ENCODE data around the gene COG2. TPM values are rescaled to one million over a fixed set of nuclear protein-coding genes. Genes with fewer than 3 reads are reported as not detected.

Gene COG2
- total RNA-seq, 1 experiment from 2014 or later = 59.2 TPM

DNA sequence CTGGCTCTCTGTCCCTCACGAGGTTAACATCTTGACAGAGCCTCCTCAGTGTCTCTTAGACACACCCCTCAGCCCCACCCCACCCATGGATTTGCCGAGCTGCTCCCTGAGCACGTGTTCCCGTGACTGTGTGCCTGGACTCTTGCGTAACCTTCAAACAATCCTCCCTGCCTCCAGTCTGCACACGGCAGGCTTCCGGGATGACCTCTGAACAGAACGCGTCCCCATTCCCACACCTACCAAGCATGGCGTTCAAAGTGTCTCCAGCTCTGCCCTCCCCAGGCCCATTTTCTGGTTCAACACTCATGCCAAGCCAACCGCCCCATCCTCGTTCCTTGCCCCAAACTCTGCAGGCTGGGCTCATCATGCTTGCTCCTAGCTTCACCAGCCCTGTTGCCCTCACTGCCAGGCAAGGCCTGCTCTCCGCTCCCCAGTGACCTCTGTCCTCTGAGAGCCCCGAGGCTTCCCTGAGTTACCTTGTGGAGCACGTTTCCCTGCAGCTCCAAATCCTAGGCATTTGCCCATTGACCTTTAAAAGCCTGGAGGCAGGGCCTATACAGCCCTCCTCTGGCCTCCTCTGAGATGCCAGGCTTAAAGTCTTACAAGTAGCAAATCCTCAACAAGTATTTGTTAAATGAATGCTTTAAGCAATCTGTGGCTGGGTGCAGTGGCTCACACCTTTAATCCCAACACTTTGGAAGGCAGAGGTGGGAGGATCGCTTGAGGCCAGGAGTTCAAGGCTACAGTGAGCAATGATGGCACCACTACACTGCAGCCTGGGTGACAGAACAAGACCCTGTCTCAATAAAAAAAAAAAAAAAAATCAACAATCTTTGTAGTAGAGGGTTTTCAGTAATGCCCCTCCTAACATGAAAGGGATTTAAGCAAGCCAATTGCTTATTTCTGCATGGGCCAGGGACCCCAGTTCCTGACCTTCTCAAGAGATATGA lies 66.6 kb downstream of the COG2 start:
- peaks cover 12% of the 10 kb centered on the region for H3K36me3 Mint-ChIP-seq (ENCODE audit: insufficient read depth, unreplicated experiment)
- no TSS peak for BruUV-seq (replicated peaks)
- H3K9me3 Mint-ChIP-seq (ENCODE audit: low read depth, unreplicated experiment) = no peaks in the 10 kb centered on the region
- H3K27ac Mint-ChIP-seq (ENCODE audit: unreplicated experiment) = peak overlapping the region; percentile 82
- CTCF ChIA-PET = interaction anchor here (0.7 kb wide), 1 partner anchor 140 kb away, joined by 3 read pairs; no protein-coding TSS in a partner anchor
- peaks cover 36% of the 10 kb centered on the region for H3K4me1 Mint-ChIP-seq (ENCODE audit: low read depth, unreplicated experiment)
- no peaks in the 10 kb centered on the region for H3K27me3 Mint-ChIP-seq (ENCODE audit: unreplicated experiment)
- peak overlapping the region; percentile 22 for H3K4me3 Mint-ChIP-seq (ENCODE audit: low read depth, unreplicated experiment)
- intact Hi-C loops (cut with micrococcal nuclease; ENCODE audit: unreplicated experiment) = no loop called here
- DNase-seq = peak; percentile 80
- TF ChIP-seq, protein P1, sequence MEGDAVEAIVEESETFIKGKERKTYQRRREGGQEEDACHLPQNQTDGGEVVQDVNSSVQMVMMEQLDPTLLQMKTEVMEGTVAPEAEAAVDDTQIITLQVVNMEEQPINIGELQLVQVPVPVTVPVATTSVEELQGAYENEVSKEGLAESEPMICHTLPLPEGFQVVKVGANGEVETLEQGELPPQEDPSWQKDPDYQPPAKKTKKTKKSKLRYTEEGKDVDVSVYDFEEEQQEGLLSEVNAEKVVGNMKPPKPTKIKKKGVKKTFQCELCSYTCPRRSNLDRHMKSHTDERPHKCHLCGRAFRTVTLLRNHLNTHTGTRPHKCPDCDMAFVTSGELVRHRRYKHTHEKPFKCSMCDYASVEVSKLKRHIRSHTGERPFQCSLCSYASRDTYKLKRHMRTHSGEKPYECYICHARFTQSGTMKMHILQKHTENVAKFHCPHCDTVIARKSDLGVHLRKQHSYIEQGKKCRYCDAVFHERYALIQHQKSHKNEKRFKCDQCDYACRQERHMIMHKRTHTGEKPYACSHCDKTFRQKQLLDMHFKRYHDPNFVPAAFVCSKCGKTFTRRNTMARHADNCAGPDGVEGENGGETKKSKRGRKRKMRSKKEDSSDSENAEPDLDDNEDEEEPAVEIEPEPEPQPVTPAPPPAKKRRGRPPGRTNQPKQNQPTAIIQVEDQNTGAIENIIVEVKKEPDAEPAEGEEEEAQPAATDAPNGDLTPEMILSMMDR (IDR thresholded peaks at IDR 0.05; ENCODE audit: unreplicated experiment) = no peak

DNA sequence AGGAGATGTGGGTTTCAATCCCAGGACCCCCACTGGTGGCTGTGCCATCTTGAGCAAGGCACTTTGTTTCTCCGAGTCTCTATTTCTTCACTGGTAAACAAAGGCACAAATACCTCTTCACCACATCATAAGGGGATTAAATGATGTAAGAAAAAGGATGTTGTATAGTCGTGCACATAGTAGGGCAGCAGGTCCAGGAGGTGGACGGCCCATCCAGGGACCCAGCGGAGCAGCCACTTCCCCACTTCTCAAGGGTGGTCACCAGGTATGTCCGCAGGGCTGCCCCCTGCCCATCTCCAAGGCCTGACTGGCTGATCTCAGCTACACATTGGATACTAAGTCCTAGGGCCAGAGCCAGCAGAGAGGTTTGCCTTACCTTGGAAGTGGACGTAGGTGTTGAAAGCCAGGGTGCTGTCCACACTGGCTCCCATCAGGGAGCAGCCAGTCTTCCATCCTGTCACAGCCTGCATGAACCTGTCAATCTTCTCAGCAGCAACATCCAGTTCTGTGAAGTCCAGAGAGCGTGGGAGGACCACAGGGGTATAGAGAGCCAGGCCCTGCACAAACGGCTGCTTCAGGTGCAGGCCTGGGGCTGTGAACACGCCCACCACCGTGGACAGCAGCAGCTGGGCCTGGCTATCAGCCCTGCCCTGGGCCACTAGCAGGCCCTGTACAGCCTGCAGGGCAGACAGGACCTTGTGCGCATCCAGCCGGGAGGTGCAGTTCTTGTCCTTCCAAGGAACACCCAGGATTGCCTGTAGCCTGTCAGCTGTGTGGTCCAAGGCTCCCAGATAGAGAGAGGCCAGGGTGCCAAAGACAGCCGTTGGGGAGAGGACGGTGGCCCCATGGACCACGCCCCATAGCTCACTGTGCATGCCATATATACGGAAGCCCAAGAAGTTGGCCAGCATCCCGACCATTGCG lies 67.6 kb downstream of the COG2 start:
- Mint-ChIP-seq H3K36me3 (ENCODE audit: insufficient read depth, unreplicated experiment) (peaks cover 16% of the 10 kb centered on the region), H3K27me3 (ENCODE audit: unreplicated experiment) (no peaks in the 10 kb centered on the region), H3K4me1 (ENCODE audit: low read depth, unreplicated experiment) (peaks cover 46% of the 10 kb centered on the region), H3K27ac (ENCODE audit: unreplicated experiment) (no peak overlapping the region), H3K9me3 (ENCODE audit: low read depth, unreplicated experiment) (no peaks in the 10 kb centered on the region), H3K4me3 (ENCODE audit: low read depth, unreplicated experiment) (no peak overlapping the region)
- intact Hi-C loops (cut with micrococcal nuclease; ENCODE audit: unreplicated experiment) = no loop called here
- CTCF ChIA-PET = no interaction called here
- BruUV-seq (replicated peaks) = no TSS peak
- TF ChIP-seq, protein P1 (IDR thresholded peaks at IDR 0.05; ENCODE audit: unreplicated experiment) = no peak
- no peak for DNase-seq

DNA sequence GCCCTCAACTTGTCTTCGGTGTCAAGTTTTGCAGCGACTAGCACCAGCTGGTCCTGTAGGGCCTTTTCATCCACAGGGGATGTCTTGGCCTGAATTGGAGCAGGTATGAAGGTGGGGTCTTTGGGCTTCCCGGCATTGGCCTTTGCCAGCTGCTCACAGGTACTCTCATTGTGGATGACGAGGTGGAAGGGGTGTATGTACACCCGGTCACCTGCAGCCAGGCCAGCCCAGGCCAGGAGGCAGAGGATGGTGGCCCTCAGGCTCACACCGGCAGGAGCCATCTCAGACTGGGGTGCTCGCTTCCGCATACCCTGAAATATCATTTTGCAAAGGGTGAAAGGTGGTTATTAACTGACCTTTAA lies 68.2 kb downstream of the COG2 start:
- intact Hi-C loops (cut with micrococcal nuclease; ENCODE audit: unreplicated experiment) = no loop called here
- no peak overlapping the region for H3K4me3 Mint-ChIP-seq (ENCODE audit: low read depth, unreplicated experiment)
- peaks cover 16% of the 10 kb centered on the region for H3K36me3 Mint-ChIP-seq (ENCODE audit: insufficient read depth, unreplicated experiment)
- CTCF ChIA-PET = no interaction called here
- TF ChIP-seq, protein P1 (IDR thresholded peaks at IDR 0.05; ENCODE audit: unreplicated experiment) = no peak
- H3K9me3 Mint-ChIP-seq (ENCODE audit: low read depth, unreplicated experiment) = no peaks in the 10 kb centered on the region
- no peaks in the 10 kb centered on the region for H3K27me3 Mint-ChIP-seq (ENCODE audit: unreplicated experiment)
- peaks cover 52% of the 10 kb centered on the region for H3K4me1 Mint-ChIP-seq (ENCODE audit: low read depth, unreplicated experiment)
- no peak overlapping the region for H3K27ac Mint-ChIP-seq (ENCODE audit: unreplicated experiment)
- no peak for DNase-seq
- no TSS peak for BruUV-seq (replicated peaks)

DNA sequence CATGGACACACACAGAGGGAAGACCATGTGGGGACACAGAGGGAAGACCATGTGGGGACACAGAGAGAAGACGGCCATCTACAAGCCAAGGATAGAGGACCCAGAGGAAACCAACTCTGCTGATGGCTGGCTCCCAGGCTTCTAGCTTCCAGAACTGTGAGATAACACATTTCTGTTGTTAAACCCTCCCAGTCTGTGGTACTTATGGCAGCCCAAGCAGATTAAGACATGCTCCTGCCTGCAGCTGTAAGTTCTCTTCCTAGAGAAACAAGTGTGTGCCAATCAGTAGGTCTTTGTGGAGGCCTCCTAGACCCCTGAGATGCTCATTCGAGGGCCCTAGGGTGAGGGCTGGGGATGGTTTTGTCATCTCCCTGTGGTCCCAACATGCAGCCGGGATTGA lies 69.0 kb downstream of the COG2 start:
- CTCF ChIA-PET = no interaction called here
- H3K9me3 Mint-ChIP-seq (ENCODE audit: low read depth, unreplicated experiment) = no peaks in the 10 kb centered on the region
- BruUV-seq (replicated peaks) = no TSS peak

More for the DNA sequence above, 69.0 kb downstream of the COG2 start:
- intact Hi-C loops (cut with micrococcal nuclease; ENCODE audit: unreplicated experiment) = no loop called here
- Mint-ChIP-seq H3K4me3 (ENCODE audit: low read depth, unreplicated experiment) (no peak overlapping the region), H3K36me3 (ENCODE audit: insufficient read depth, unreplicated experiment) (peaks cover 16% of the 10 kb centered on the region), H3K27me3 (ENCODE audit: unreplicated experiment) (no peaks in the 10 kb centered on the region), H3K27ac (ENCODE audit: unreplicated experiment) (no peak overlapping the region), H3K4me1 (ENCODE audit: low read depth, unreplicated experiment) (peaks cover 56% of the 10 kb centered on the region)
- TF ChIP-seq, protein P1 (IDR thresholded peaks at IDR 0.05; ENCODE audit: unreplicated experiment) = no peak
- no peak for DNase-seq
